NCI-H2107 (cell line): ENCODE data around the gene ARL14.

ENCODE experiments used
- DNase-seq: peaks from one replicate; lab custom pipeline; 2025; lab: John Stamatoyannopoulos, UW

ARL14 gene

DNA sequence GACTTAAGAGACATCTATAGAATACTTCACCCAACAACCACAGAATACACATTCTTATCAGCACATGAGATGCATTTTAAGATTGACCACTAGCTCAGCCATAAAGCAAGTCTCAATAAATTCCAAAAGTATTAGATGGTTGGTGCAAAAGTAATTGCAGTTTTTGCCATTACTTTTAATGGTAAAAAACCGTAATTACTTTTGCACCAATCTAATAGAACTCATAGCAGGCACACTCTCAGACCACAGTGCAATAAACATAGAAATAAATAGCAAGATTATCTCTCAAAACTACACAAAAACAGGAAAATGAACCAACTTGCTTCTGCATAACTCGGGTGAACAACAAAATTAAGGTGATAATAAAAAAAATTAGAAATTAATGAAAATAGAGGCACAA, 45.4 kb downstream of the ARL14 start:
- DNase-seq = no peak

DNA sequence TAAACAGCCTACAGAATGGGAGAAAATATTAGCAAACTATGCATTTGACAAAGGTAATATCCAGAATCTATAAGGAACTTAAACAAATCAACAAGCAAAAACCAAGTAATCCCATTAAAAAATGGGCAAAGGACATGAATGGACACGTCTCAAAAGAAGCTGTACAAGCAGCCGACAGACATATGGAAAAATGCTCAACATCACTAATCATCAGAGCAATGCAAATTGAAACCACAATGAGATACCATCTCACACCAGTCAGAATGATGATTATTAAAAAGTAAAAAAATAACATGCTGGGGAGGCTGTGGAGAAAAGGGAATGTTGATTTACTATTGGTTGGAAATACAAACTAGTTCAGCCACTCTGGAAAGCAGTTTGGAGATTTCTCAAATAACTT, 48.4 kb downstream of the ARL14 start:
- no peak for DNase-seq
